Endodermal cell (in vitro differentiated cells): ENCODE results near the gene ODC1. TPM values are rescaled to one million over a fixed set of nuclear protein-coding genes. Genes with fewer than 3 reads are reported as not detected.

Experiments
- DNase-seq: peaks from one replicate; pipeline ENCODE4 v3.0.0-alpha.2; 2017
- H3K27ac ChIP-seq: 2 replicates; pipeline ENCODE4 v1.5.1; 2013; ENCODE audit warnings: mild to moderate bottlenecking, low read depth, low read length, moderate library complexity
- H3K27me3 ChIP-seq: 2 replicates; pipeline ENCODE4 v1.6.1; 2013; ENCODE audit warnings: mild to moderate bottlenecking, low read length, moderate library complexity; ENCODE audit not compliant: insufficient read depth, control insufficient read depth, poor library complexity, severe bottlenecking
- H3K36me3 ChIP-seq: 2 replicates; pipeline ENCODE4 v1.7.0; 2013; ENCODE audit warnings: mild to moderate bottlenecking, low read length, moderate library complexity; ENCODE audit not compliant: control insufficient read depth, insufficient read depth
- H3K4me1 ChIP-seq: one replicate; pipeline ENCODE4 v1.7.0; 2013; ENCODE audit warnings: low read length; ENCODE audit not compliant: control insufficient read depth, insufficient read depth
- H3K4me3 ChIP-seq: 2 replicates; pipeline ENCODE4 v1.5.1; 2013; ENCODE audit warnings: mild to moderate bottlenecking, low read length, moderate library complexity
- H3K9ac ChIP-seq: 2 replicates; pipeline ENCODE4 v1.6.1; 2013; ENCODE audit warnings: mild to moderate bottlenecking, low read length, moderate library complexity; ENCODE audit not compliant: poor library complexity, severe bottlenecking; ENCODE audit errors: extremely low read depth
- H3K9me3 ChIP-seq: 2 replicates; pipeline ENCODE4 v1.6.1; 2013; ENCODE audit warnings: mild to moderate bottlenecking, low read length, moderate library complexity; ENCODE audit not compliant: control insufficient read depth
- H3K27ac Mint-ChIP-seq: 2 replicates; pipeline ENCODE4 v1.8.0; 2020; ENCODE audit warnings: mixed read lengths
- H3K27me3 Mint-ChIP-seq: 2 replicates; pipeline ENCODE4 v1.8.0; 2021; ENCODE audit warnings: mild to moderate bottlenecking, mixed read lengths; ENCODE audit not compliant: insufficient read depth
- H3K36me3 Mint-ChIP-seq: 2 replicates; pipeline ENCODE4 v1.8.0; 2020; ENCODE audit warnings: low read depth, mixed read lengths
- H3K4me1 Mint-ChIP-seq: 2 replicates; pipeline ENCODE4 v1.8.0; 2020; ENCODE audit warnings: mixed read lengths
- H3K4me3 Mint-ChIP-seq: 2 replicates; pipeline ENCODE4 v1.8.0; 2020; ENCODE audit warnings: mild to moderate bottlenecking, moderate library complexity, mixed read lengths
- H3K9me3 Mint-ChIP-seq: 2 replicates; pipeline ENCODE4 v1.8.0; 2020; ENCODE audit warnings: mild to moderate bottlenecking, mixed read lengths
- WGBS, 2 experiments: methylation state at CpG; one replicate each; pipeline versions ENCODE4 v1.1.5 to v1.1.7; 2013; ENCODE audit warnings: missing lambda C conversion rate in 2 of 2, mixed read lengths in 1 of 2; ENCODE audit not compliant: insufficient coverage in 1 of 2, insufficient read length in 1 of 2; 5-methylcytosine and 5-hydroxymethylcytosine counted together
- total RNA-seq, 2 donors: library from RNA; stranded (reverse); fragmentation: NEBNext Ultra II Directional in 1 of 2; extraction: Animal tissue kit (Norgen Biotek cat#: 25700) in 1 of 2; gene quantifications; 2 replicates in 1 of 2; 3 replicates in 1 of 2; pipeline ENCODE4 v1.2.1, GENCODE V29; 2021
- TF ChIP-seq, protein P1 (sequence below): fragments of 200-600 bp; sonication (generic); conservative IDR thresholded peaks from 2 replicates; pipeline ENCODE4 v1.5.0; 2021; ENCODE audit warnings: antibody characterized with exemption, mild to moderate bottlenecking

ODC1 gene
- total RNA-seq, 2 donors from 2014 or later = 108 to 152 TPM

DNA sequence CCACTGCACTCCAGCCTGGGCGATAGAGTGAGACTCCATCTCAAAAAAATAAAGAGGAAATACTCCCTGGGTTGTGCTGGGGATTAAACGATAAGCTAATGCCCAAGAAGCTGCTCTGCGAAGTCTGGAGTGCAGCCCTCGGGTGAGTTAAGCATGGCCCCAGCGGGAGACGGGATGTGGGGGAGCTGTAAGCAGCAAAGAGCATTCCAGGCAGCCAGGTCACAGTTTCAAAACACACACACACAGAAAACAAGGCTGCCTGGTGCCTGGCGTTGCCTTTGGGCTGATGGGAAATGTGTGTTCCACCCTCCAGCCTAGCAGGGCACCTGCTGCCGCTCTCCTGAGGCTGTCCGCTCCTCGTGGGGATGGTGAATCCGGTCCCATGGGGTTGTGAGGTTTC, 24.1 kb downstream of the ODC1 start:
- H3K27me3 ChIP-seq = no peaks in the 10 kb centered on the region
- no peak overlapping the region for H3K27ac ChIP-seq

DNA sequence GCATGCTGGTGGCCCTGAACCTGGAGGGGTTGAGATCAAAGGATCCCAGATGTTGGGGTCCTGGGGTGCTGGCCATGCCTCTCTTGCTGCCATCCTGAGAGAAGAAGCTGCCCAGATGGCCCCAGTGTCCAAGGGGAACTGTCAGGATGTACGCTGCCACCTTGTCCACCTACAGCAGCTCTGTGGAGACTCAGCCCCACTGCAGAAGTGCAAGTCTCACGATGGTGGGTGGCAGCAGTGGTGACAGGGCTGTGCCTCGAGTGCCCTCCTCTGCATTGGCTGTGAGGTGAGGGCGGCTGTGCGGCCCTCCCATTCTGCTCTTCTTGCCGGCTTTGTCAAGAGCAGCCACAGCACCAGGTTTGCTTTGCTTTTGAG, 24.7 kb downstream of the ODC1 start:
- H3K36me3 Mint-ChIP-seq = no peaks in the 10 kb centered on the region
- Histone ChIP-seq H3K27me3 (no peaks in the 10 kb centered on the region), H3K4me1 (no peaks in the 10 kb centered on the region), H3K27ac (no peak overlapping the region), H3K36me3 (no peaks in the 10 kb centered on the region), H3K9ac (no peak overlapping the region), H3K4me3 (no peak overlapping the region), H3K9me3 (no peaks in the 10 kb centered on the region)
- no peak overlapping the region for H3K27ac Mint-ChIP-seq
- DNase-seq = no peak
- H3K9me3 Mint-ChIP-seq = no peaks in the 10 kb centered on the region
- TF ChIP-seq, protein P1, sequence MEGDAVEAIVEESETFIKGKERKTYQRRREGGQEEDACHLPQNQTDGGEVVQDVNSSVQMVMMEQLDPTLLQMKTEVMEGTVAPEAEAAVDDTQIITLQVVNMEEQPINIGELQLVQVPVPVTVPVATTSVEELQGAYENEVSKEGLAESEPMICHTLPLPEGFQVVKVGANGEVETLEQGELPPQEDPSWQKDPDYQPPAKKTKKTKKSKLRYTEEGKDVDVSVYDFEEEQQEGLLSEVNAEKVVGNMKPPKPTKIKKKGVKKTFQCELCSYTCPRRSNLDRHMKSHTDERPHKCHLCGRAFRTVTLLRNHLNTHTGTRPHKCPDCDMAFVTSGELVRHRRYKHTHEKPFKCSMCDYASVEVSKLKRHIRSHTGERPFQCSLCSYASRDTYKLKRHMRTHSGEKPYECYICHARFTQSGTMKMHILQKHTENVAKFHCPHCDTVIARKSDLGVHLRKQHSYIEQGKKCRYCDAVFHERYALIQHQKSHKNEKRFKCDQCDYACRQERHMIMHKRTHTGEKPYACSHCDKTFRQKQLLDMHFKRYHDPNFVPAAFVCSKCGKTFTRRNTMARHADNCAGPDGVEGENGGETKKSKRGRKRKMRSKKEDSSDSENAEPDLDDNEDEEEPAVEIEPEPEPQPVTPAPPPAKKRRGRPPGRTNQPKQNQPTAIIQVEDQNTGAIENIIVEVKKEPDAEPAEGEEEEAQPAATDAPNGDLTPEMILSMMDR = no peak
- no peak overlapping the region for H3K4me3 Mint-ChIP-seq
- no peaks in the 10 kb centered on the region for H3K4me1 Mint-ChIP-seq
- no peaks in the 10 kb centered on the region for H3K27me3 Mint-ChIP-seq
- WGBS, 2 experiments = 71 to 76% methylated on average over 6 of the region's 6 CpGs

More for the DNA sequence above, 24.1 kb downstream of the ODC1 start:
- H3K4me1 Mint-ChIP-seq = no peaks in the 10 kb centered on the region
- Histone ChIP-seq H3K9ac (no peak overlapping the region), H3K4me1 (no peaks in the 10 kb centered on the region), H3K9me3 (no peaks in the 10 kb centered on the region), H3K36me3 (no peaks in the 10 kb centered on the region), H3K4me3 (no peak overlapping the region)
- H3K27ac Mint-ChIP-seq = no peak overlapping the region
- DNase-seq = peak; percentile 76
- H3K4me3 Mint-ChIP-seq = no peak overlapping the region
- H3K27me3 Mint-ChIP-seq = no peaks in the 10 kb centered on the region
- H3K36me3 Mint-ChIP-seq = no peaks in the 10 kb centered on the region
- no peaks in the 10 kb centered on the region for H3K9me3 Mint-ChIP-seq
- TF ChIP-seq, protein P1 = no peak
- WGBS, 2 experiments = 85 to 95% methylated on average over 8 to 11 of the region's 11 CpGs

DNA sequence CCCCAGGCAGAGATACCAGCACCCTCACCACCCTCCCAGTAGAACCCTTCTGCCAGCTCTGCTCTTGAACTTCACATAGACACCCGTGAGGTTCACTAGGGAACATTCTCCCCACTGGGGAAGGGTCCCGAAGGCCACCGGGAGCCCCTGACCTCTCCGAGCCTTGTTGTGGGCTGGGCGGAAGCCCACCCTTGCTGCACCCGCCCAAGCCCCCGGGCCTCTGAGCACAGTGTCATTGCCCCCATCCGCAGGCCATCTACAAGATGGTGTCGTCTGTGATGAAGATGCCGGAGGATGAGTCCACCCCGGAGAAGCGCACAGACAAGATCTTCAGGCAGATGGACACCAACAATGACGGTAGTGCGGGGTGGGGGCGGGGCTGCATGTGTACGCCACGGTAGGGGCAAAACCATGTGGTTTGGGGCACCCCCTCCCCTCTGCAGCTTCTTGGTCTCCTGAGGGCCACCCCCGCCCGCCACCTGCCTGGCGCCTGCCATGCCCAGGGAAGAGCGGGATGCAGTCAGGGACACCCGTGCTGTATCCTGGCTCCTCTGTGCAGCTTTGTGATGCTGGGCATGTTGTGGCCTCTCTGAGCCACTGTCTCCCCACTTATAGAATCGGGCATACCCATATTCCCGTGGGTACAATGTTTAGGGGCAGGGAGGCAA, 25.3 kb downstream of the ODC1 start:
- Histone ChIP-seq H3K4me3 (no peak overlapping the region), H3K4me1 (no peaks in the 10 kb centered on the region), H3K27me3 (no peaks in the 10 kb centered on the region), H3K9me3 (no peaks in the 10 kb centered on the region), H3K27ac (no peak overlapping the region), H3K36me3 (no peaks in the 10 kb centered on the region), H3K9ac (no peak overlapping the region)
- H3K4me1 Mint-ChIP-seq = no peaks in the 10 kb centered on the region
- no peaks in the 10 kb centered on the region for H3K27me3 Mint-ChIP-seq
- H3K27ac Mint-ChIP-seq = no peak overlapping the region
- WGBS, 2 experiments = 94 to 97% methylated on average over 20 to 24 of the region's 24 CpGs
- H3K4me3 Mint-ChIP-seq = no peak overlapping the region
- DNase-seq = no peak
- TF ChIP-seq, protein P1 = no peak
- no peaks in the 10 kb centered on the region for H3K36me3 Mint-ChIP-seq
- no peaks in the 10 kb centered on the region for H3K9me3 Mint-ChIP-seq
